ENCODE measurements around the gene CRB3.

The CRB3 gene

GRCh38 chr19:6467384-6467783 is 3.3 kb downstream of the CRB3 start:
- TF ChIP-seq CTCF (IDR thresholded peaks at IDR 0.05; ENCODE audit: insufficient read depth, low read length) (no peak), GABPA (IDR thresholded peaks at IDR 0.05; ENCODE audit: low read depth) (no peak), SPI1 (IDR thresholded peaks at IDR 0.05; ENCODE audit: borderline replicate concordance, low read depth) (no peak), REST (IDR thresholded peaks at IDR 0.05; ENCODE audit: insufficient replicate concordance, low read depth) (no peak), POLR2AphosphoS5 (IDR thresholded peaks at IDR 0.05; ENCODE audit: low read depth) (no peak)
- H3K4me3 ChIP-seq (replicated peaks; ENCODE audit: insufficient read depth, low read length): no peak overlapping the region
- no peak for DNase-seq (ENCODE audit: low read depth in 1 of 2, low spot score in 1 of 2)
- H3K27me3 ChIP-seq (ENCODE audit: insufficient read depth, poor library complexity, severe bottlenecking): peaks cover 11% of the 10 kb centered on the region
- no peak overlapping the region for H3K27ac ChIP-seq (replicated peaks)

GRCh38 chr19:6470173-6470572 is 6.1 kb downstream of the CRB3 start:
- H3K27me3 ChIP-seq (ENCODE audit: insufficient read depth, poor library complexity, severe bottlenecking): no peaks in the 10 kb centered on the region

GRCh38 chr19:6471076-6471475 is 7.0 kb downstream of the CRB3 start:
- no peak overlapping the region for H3K27ac ChIP-seq (replicated peaks)
- no peak for DNase-seq (ENCODE audit: low read depth in 1 of 2, low spot score in 1 of 2)
- TF ChIP-seq GABPA (IDR thresholded peaks at IDR 0.05; ENCODE audit: low read depth) (no peak), REST (IDR thresholded peaks at IDR 0.05; ENCODE audit: insufficient replicate concordance, low read depth) (no peak), SPI1 (IDR thresholded peaks at IDR 0.05; ENCODE audit: borderline replicate concordance, low read depth) (no peak), CTCF (IDR thresholded peaks at IDR 0.05; ENCODE audit: insufficient read depth, low read length) (no peak), POLR2AphosphoS5 (IDR thresholded peaks at IDR 0.05; ENCODE audit: low read depth) (no peak)
- H3K27me3 ChIP-seq (ENCODE audit: insufficient read depth, poor library complexity, severe bottlenecking): no peaks in the 10 kb centered on the region
- no peak overlapping the region for H3K4me3 ChIP-seq (replicated peaks; ENCODE audit: insufficient read depth, low read length)

More at GRCh38 chr19:6470173-6470572, 6.1 kb downstream of the CRB3 start:
- TF ChIP-seq REST (IDR thresholded peaks at IDR 0.05; ENCODE audit: insufficient replicate concordance, low read depth): no peak
- TF ChIP-seq CTCF (IDR thresholded peaks at IDR 0.05; ENCODE audit: insufficient read depth, low read length): no peak
- TF ChIP-seq GABPA (IDR thresholded peaks at IDR 0.05; ENCODE audit: low read depth): no peak
- TF ChIP-seq POLR2AphosphoS5 (IDR thresholded peaks at IDR 0.05; ENCODE audit: low read depth): no peak
- no peak for TF ChIP-seq SPI1 (IDR thresholded peaks at IDR 0.05; ENCODE audit: borderline replicate concordance, low read depth)
- H3K27ac ChIP-seq (replicated peaks): no peak overlapping the region
- DNase-seq (ENCODE audit: low read depth in 1 of 2, low spot score in 1 of 2): no peak
- no peak overlapping the region for H3K4me3 ChIP-seq (replicated peaks; ENCODE audit: insufficient read depth, low read length)

Data from HL-60 (cell line).